GM19328 (cell line): ENCODE measurements around the gene TPPP3.
"Not testable (repeated sequence)": the region's sequence is repeated elsewhere in the genome, so short reads cannot be mapped to it uniquely, and the experiment has no call there.

Experiments used
- ATAC-seq: cut with Tn5 transposase; IDR thresholded peaks from one replicate; pipeline ENCODE4 v1.9.1; 2021; ENCODE audit warnings: mild to moderate bottlenecking, moderate library complexity; ENCODE audit not compliant: unreplicated experiment

Gene TPPP3

DNA sequence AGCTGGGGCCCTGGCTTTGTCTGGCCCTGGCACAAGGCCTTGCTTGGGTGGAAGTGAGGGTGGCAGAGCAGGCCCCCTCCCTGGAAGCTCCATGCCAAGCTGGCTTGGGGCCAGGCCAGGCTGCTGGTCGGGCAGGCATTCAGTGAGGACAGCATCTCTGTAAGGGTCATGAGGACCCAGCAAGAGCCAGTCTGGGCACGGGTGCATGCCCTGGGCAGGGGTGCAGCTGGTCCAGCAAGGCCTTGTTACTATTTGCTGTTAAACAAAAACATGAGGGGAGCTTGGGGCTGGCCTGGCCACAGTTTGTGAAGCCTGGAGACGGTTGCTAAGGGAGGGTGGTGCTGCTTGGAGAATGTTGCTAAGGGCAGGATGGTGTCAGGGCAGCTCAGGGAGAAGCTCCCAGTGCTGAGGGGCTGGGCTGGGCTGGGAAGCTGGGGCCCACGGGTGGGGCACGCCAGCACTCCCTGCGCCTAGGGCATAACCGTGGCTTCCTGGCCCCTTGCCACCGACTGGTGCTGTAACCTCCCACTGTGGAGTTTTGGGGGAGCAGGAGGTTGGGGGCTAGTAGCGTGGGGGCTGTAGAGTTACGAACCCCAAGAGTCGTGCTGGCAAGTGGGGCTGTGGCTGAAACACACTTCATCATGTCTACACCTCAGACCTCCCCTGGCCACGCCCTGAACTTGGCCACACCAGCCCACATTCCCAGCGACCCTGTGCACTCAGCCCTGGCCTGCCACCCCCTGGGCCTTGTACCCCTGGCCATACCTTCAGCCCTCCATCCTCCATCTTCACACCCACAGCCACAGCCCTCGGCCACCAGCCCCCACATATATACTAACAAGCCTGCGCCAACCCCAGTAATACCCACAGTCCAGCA, 1.6 kb downstream of the TPPP3 start:
- ATAC-seq = no peak

DNA sequence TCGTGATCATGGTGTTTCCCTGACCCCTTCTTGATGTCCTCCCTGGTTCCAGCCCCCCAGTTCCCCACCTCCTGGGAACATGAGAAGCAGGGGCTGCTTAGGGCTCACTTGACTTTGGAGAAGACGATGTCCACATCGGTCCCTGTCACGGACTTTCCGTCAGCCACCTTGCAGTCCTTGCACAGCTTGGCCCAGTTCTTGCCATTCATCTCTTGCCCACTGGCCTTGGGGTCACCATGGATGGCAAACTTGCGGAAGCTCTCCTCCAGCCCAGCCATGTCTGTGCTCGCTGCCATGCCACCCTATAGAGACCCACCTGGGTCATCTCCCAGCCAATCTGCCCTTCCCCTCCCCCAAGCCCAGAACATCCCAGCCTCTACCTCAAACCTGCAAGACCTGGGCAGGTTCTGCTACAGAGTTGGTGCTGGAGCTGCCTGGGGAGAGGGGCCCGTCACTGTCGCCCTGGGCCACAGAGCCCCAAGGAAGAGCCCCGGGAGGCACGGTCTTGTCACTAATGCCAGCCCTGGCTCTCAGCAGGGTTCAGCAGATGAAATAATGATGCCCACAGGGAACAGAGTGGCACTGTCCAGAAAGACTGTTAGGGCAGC, 2.4 kb downstream of the TPPP3 start:
- ATAC-seq = no peak

DNA sequence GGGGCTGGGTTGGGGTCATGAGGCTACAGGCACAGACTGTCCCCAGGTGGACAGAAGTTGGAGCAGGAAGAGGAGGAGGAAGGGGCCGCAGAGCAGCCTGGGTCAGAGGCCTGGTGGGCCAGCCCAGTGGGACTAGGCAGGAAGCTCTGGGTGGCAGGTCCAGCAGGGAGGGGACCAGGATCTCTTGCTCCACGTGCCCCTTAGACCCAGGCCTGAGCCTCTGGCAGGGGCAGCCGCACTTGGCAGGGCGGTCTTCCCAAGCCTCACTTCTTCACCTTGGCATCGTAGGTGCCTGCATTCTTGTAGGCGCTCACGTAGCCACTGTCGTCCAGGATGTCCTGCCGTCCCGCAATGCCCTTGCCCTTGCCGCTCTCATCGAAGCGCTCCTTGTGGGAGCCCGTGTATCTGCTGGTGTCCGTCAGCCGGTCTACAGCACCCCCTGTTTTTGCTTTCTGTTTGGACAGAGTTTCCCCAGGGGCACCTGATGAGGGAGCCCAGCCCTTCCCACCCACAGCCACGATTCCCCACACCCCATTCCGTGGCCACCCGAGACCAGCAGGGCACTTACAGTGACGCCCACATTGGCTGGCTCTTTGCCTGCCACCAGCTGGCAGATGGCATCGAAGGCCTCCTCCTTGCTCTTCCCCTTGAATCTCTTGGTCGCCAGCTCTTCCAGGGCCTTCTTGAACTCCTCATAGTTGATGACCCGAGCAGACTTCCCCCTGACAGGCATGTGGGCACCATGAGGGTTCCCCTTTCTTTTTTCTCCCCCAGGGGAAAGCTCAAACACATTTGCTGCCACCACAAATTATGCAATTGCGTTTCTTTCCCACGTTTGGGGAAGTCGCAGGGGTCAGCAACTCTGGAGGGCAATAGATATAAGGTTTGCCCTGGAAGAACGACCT, 3.1 kb downstream of the TPPP3 start:
- no peak for ATAC-seq

DNA sequence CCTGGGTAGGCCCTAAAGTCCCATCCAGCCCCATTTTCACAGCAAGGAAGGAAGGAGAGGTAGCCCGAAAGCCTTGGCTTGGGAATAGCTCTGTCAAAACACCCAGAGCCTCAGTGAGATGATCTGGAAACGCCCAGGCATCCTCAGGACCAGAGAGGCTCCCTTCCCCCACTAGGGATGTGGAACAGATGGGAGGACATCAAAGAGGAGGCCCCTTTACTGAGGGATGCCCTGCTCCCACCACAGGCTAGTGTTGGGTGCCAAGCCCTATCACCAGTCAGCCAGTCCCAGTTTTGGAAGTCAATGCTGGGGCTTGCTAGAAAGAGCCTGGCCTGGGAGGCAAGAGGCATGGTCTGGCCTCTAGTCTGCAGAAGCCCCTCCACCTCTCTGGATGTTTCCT, 4.7 kb downstream of the TPPP3 start:
- ATAC-seq = no peak

DNA sequence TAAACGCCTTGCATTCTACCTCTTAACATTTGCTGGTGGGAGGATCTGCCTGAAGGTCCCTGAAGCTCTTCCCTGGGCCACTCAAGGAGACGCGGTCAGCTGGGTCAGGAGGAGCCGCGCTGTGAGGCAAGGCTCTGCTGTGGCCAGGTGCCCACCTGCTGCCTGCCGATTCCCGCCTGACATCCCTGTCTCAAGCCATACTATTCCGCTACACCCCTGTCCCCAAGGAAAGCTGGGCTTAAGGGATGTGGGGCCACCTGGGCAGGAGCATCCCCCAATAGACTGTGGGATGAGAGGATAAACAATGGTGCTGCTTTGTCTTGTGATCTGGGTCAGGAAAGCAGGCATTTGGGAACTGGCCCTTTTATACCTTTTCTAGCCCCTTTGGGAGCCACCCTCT, 5.1 kb downstream of the TPPP3 start:
- ATAC-seq = no peak

DNA sequence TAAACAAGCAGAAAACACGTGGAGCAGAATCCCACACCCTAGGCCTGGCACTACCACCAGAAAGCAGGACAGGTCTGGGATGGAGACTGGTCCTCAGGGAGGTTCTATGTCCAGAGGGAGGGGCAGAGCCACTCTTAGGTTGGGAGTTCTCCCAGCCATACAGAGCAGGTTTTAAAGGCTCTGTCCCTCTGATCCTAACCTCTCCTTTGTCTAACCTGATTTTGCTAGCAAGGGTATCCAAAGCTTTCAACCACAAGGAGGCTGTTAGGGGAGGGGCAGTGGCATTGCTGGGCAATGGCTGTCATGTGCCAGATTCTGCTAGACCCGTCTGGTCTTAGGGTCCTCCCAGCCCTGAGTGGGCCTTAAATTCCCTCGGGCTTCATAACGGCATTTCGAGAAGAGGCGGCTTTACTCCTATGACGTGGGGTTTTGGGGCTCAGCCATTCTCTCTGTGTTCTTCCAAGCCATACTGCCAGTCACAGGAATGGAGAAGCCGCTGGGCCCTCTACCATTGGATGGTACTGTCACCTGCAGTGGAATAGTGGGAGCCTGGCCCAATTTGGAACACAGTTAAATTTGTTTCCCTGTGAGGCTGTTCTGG, 5.7 kb downstream of the TPPP3 start:
- no peak for ATAC-seq

DNA sequence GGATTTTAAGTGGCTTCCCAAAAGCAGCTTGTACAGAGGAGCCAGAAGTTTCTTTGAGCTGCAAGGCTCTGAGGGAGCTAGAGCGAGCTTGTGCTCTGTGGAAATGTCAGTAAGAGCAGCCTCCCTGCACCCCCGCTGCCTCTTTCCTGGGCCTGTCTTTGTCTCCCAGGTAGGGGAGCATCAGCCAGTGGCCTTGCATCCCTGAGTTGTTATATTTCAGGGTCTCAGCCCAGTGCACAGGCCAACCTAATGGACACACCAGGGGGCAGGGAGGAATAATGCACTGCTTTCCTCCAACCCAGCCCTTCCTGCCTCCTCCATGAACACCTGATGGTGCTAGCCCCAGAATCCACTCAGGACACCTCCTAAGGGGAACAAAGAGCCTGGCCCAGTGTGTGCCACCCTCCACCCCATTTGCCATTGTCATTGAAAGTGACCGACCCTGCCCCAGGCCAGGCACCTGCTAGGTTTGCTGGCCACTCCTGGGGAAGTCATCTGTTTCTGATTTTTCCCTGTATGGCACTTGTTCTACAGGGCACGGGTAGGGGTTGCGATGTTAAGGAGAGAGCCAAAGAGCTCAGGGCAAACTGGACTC, 6.3 kb downstream of the TPPP3 start:
- no peak for ATAC-seq

DNA sequence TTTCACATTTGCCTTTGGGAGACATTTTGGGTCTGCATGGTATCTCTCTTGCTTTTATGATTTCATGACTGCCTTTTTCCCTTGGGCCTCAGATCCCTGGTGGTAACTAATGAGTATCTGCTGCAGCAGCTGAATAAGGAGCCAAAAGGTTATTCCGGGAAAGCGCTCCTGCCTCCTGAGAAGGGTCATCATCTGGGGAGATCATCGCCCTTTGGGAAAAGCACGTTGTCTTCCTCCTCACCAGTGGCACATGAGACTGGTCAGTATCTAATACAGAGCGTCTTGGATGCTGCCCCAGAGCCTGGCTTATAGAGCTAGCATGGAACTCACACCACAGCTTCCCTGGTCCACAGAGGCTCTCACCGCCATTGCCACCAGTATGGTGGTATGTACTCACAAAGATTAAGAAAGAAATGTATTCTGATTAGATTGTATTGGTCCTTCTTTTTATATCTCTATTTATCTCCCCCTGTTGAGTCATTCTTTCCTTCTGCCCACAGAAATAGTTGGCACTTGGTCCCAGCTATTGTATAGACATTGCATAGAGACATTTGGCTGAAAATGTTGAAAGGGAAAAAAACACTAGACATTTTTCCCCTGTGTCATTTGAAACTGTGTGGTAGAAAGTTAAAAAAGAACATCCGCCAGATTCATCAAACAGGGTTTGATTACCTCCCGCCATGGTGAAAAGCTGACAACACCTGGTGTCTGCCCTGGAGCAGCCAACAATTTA, 8.4 kb downstream of the TPPP3 start:
- ATAC-seq = no peak

DNA sequence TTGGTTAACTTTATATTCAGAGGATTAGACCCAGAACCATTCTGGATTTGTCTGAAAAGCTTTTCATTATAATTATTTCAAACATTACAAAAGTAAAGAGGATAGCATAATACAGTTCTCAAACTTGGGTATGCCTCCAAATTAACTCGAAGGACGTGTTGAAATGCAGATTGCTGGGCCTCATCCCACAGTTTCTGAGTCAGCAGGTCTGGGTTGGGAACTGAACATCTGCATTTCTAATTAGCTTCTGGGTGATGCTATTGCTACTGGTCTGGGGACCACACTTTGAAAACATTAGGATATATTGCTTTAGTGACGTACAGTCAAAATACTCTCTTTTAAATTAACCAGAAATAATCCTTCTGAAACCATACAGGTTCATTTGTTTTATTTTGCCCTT, 10.0 kb downstream of the TPPP3 start:
- no peak for ATAC-seq

DNA sequence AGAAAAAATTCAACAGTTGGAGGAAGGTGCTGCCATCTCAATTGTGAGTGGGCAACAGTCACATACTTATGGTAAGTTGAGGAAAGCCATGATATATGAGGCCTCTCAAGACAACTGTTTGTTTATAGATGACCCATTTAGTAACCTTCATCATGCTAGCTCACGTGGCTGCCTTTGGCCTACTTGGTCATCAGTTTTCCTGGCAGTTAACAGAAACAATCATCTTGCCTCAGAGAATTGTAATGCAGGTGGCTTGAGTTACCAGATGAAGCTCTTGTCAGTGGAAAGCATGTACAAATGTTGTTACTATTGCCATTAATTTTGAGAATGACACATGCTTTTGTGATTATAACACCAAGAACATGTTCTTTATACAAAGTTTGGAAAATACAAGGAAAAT, 14.7 kb downstream of the TPPP3 start:
- no peak for ATAC-seq

DNA sequence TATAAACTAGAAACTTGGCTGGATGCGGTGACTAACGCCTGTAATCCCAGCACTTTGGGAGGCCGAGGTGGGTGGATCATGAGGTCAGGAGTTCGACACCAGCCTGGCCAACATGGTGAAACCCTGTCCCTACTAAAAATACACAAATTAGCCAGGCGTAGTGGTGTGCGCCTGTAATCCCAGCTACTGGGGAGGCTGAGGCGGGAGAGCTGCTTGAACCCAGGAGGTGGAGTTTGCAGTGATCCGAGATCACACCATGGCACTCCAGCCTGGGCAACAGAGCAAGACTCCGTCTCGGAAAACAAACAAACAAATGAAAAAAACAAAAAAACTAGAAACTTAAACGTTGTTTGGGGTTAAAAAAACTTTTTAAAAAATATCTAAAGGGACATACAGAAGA, 17.3 kb downstream of the TPPP3 start:
- not testable (repeated sequence) for ATAC-seq

DNA sequence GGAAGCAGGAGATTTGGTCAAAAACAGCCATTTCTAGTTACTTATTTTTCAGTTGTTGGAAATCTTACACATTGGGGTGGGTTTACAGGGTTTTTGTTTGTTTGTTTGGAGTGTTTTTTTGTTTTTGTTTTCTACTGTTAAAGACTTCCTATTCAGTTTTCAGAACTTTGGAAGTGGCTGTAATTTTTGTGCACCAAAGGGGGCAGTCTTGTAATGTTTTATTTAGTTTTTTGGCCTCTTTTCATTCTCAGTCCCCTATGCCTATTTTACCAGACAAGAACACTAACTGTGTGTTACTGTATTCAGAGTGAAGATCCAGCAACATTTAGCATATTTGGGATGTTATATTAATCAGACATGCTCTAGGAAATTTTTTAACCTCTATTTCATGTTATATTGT, 20.6 kb downstream of the TPPP3 start:
- no peak for ATAC-seq

DNA sequence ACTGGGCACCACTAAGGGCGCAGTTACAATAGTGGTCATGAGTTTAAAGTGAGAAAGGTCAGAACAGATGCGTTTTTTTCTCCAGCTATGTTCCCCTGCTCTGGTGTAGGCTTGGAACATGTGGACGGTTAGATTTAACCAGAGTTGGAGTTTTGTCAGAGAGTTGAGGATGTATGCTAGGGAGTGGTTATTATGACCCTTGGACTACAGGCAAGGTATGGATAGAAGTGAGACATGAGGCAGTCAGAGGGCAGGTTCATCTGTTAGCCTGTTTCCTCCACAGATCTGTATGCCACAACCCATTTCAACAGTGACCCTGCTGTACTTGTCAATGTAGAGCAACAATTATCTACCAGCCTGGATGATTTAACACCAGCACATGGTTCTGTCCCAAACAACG, 22.6 kb downstream of the TPPP3 start:
- no peak for ATAC-seq

DNA sequence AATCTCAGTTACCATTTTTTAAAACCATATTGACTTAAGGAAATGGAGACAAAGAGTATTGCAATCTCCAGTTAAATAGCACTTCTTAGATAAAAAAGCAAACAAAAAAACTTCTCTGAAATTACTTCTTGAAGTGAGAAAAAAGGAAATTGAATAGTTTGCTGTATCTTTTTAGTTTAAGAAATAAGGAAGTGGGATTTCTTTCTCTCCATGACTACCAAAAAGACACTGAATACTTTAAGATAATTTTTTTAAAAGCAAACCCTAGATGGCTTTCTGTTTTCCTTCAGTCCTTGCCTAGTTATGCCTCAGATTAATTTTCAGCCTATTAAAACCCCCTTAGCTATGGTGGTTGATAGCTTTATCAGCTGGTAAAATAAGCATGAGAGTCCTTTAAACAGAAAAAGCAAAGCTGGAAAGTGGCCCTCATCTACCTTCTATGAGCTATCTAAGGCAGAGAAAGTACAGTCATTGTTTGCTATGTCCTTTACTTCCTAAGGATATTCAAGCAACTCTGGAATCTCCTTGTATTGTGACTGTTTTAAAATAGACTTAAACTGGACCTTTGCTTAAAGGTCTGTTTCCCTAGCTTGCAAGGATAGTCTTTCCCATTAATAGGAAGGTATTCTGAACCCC, 28.6 kb downstream of the TPPP3 start:
- ATAC-seq = no peak

DNA sequence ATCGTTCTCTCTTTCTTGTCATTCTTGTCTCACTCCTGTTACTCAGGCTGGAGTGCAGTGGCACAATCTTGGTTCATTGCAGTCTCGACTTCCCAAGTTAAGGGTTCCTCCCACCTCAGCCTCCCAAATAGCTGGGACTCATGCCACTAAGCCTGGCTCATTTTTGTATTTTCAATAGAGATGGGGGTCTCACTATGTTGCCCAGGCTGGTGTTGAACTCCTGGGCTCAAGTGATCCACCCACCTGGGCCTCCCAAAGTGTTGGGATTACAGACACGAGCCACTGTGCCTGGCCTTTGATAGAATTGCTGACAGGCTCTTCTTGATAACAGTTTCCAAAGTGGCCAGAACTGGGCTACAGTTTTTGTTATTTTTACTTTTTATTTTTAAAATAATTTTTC, 32.3 kb downstream of the TPPP3 start:
- no peak for ATAC-seq

DNA sequence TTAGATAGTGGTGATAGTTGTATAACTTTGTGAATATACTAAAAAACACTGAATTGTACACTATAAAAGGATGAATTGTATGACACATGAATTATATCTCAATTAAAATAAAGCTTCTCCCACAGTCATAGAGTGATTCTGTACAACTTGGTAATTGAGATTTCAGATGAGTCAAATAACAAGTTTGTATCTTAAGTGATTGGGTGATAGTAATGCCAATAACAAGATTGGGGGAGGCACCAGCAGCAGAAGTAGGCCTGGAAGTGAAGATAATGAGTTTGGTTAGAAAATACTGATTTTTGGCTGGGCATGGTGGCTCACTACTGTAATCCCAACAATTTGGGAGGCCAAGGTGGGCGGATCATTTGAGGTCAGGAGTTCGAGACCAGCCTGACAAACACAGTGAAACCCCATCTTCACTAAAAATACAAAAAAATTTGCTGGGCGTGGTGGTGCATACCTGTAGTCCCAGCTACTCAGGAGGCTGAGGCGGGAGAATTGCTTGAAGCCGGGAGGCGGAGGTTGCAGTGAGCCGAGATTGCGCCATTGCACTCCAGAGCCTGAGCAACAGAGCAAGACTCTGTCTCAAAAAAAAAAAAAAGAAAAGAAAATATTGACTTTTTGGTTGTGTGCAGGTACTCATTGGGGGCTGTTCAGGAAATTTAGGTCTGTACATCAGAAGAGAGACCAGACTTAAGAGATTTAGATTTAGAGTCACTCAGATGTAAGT, 33.6 kb downstream of the TPPP3 start:
- not testable (repeated sequence) for ATAC-seq

DNA sequence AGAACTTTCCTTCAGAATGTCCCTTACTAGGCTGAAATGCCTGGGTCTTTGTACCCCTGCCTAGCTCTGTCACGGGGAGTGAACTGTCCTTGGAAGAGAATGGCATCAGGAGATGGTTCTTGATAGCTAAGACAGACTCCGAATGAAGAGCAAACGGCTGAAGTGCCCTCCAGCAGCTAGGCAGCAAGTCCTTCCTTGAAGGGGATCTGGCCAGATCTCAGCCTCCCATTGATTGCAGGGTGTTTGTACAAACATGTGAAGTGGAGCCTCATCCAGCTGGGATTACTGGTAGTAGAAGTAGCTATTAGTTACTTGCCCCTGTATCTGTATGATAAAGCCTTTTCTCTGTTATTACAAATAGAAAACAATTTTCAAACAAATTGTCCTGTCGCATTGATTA, 35.7 kb downstream of the TPPP3 start:
- no peak for ATAC-seq

DNA sequence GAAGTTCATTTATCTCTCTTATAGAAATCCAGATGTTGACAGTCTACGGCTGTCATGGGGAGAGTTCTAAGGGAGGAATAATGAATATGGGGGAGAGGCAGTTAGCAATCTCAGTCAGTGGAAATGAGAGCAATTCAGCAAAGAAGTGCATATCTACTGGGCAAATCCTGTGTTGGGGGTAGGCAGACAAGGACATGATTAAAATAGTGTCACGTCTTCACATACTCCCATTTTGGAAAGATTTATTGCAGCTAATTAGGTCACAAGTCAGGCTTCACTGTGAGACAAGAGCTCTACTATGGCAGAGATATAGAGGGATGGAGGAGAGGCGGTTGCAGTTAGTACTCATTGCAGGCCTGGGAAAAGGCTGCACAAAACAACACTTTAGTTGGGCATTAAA, 36.9 kb downstream of the TPPP3 start:
- no peak for ATAC-seq

DNA sequence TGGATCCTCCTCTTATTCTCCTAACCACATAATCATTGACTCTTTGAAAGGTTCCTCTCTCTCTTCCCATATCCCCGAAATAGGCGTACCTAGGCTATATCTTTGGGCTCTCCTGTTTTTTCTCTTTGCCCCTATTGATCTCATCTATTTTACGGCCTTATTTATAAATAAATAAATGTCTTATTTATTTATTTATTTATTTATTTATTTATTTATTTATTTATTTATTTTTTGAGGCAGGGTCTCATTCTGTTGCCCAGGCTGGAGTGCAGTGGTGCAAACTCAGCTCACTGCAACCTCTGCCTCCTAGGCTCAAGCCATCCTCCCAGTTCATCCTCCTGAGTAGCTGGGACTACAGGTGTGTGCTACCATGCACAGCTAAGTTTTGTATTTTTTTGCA, 40.8 kb downstream of the TPPP3 start:
- not testable (repeated sequence) for ATAC-seq
